CD4-positive, alpha-beta T cell (primary cell): ENCODE measurements around the gene MS4A7. TPM values are rescaled to one million over a fixed set of nuclear protein-coding genes. Genes with fewer than 3 reads are reported as not detected.

Source experiments
- ATAC-seq: fragments of 200-7000 bp; cut with Tn5 transposase; one replicate; pipeline ENCODE4 v1.10.0; 2022; ENCODE audit warnings: mild to moderate bottlenecking; ENCODE audit not compliant: poor library complexity
- CTCF ChIA-PET: fragments of 350-600 bp; sonication (Branson Sonifier 250); formaldehyde crosslinking; loops from one replicate; lab custom pipeline; 2021; ENCODE audit warnings: antibody characterized with exemption, inconsistent platforms; lab: Charles Lee
- POLR2A ChIA-PET: fragments of 350-600 bp; sonication (Branson Sonifier 250); formaldehyde crosslinking; loops from one replicate; lab custom pipeline; 2021; ENCODE audit warnings: antibody characterized with exemption, inconsistent platforms; lab: Charles Lee
- DNase-seq, 14 experiments: peaks; one replicate each; pipeline ENCODE4 v3.0.0-alpha.2; 2013 to 2020; ENCODE audit warnings: mixed read lengths in 2 of 14
- H3K27ac ChIP-seq, 2 donors: one replicate each; pipeline versions ENCODE4 v1.5.1 to v1.7.0; 2013; ENCODE audit warnings: low read length in 2 of 2, low read depth in 1 of 2, mild to moderate bottlenecking in 1 of 2
- H3K27me3 ChIP-seq, 2 experiments: 1 replicate in 1 of 2; 2 replicates in 1 of 2; pipeline versions ENCODE4 v1.6.1 to v1.7.0; 2013; ENCODE audit warnings: low read length in 2 of 2, control low read depth in 1 of 2, mild to moderate bottlenecking in 1 of 2, moderate library complexity in 1 of 2; ENCODE audit not compliant: insufficient read depth in 2 of 2, control insufficient read depth in 1 of 2
- H3K36me3 ChIP-seq: one replicate; pipeline ENCODE4 v1.6.1; 2013; ENCODE audit warnings: low read length, control low read depth; ENCODE audit not compliant: insufficient read depth
- H3K4me1 ChIP-seq: one replicate; pipeline ENCODE4 v1.6.1; 2013; ENCODE audit warnings: low read length, control low read depth; ENCODE audit not compliant: insufficient read depth
- H3K4me3 ChIP-seq: one replicate; pipeline ENCODE4 v1.5.1; 2013; ENCODE audit warnings: mild to moderate bottlenecking, low read length, moderate library complexity
- H3K9me3 ChIP-seq, 2 experiments: 1 replicate in 1 of 2; 2 replicates in 1 of 2; pipeline versions ENCODE4 v1.6.1 to v1.7.0; 2013; ENCODE audit warnings: low read length in 2 of 2, mild to moderate bottlenecking in 2 of 2, control low read depth in 1 of 2, moderate library complexity in 1 of 2; ENCODE audit not compliant: control insufficient read depth in 1 of 2, insufficient read depth in 1 of 2
- H3K27ac Mint-ChIP-seq: one replicate; pipeline ENCODE4 v1.8.0; 2020; ENCODE audit warnings: mixed read lengths
- H3K27me3 Mint-ChIP-seq: one replicate; pipeline ENCODE4 v1.8.0; 2021; ENCODE audit warnings: mixed read lengths
- H3K36me3 Mint-ChIP-seq: one replicate; pipeline ENCODE4 v1.8.0; 2021; ENCODE audit warnings: low read depth, mixed read lengths
- H3K4me1 Mint-ChIP-seq: one replicate; pipeline ENCODE4 v1.8.0; 2021; ENCODE audit warnings: low read depth, mixed read lengths
- H3K4me3 Mint-ChIP-seq: one replicate; pipeline ENCODE4 v1.8.0; 2020; ENCODE audit warnings: mild to moderate bottlenecking, mixed read lengths
- H3K9me3 Mint-ChIP-seq: one replicate; pipeline ENCODE4 v1.8.0; 2020; ENCODE audit warnings: mixed read lengths
- intact Hi-C, 2 experiments: fragments of 100-400 bp; cut with DNase I in 1 of 2; cut with micrococcal nuclease in 1 of 2; formaldehyde crosslinking; loops; one replicate each; pipeline versions ENCODE4 v1.15.1 to v1.9.0; 2023 to 2025; cut with DNase I, micrococcal nuclease
- total RNA-seq, 174 experiments: library from RNA in 2 of 174; stranded (reverse) in 2 of 174; gene quantifications; one replicate each; pipeline ENCODE4 v1.2.3 and lab custom pipeline; 2021 to 2026
- TF ChIP-seq, protein P1 (sequence below): fragments of 200-600 bp; IDR thresholded peaks from one replicate; pipeline ENCODE4 v1.8.0; 2022; ENCODE audit warnings: antibody characterized with exemption, mild to moderate bottlenecking

MS4A7 gene
- total RNA-seq, 2 experiments from 2014 or later = 0.80 TPM; not detected in 1

DNA sequence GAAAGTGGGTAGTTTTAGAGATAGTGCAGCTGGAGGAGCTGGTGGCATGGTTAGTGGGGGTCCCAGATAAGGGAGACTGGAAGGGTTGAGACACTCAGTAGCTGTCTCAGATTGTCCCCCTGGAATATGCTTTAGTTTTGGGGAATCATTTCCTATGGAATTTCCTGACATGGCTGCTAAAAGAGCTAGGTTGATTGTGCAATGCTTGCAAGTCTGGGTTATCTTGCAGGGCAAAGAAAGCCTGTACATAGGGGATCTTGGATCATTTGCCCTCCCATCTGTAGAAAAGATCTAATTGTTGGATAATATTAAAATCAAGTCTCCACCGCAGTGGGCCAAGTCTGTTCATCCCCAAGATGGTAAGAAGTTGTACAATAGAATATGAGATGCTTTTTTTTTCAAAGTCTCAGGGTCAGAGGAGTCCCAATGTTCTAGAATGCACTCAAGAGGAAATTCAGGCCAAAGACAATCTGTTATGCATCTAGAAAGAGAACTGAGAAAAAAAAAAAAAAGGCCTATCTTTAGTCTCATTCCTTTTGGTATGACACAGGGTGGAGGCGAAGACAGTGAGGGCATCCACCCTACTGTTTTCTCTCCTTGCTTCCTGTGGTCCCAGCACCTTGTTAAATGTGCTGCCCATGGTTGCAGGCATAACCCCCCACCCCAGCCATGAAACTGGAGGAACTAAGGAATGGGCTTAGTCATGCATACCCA is 31.1 kb upstream of the MS4A7 start:
- Mint-ChIP-seq H3K4me1 (no peaks in the 10 kb centered on the region), H3K9me3 (no peaks in the 10 kb centered on the region), H3K27ac (no peak overlapping the region), H3K36me3 (no peaks in the 10 kb centered on the region), H3K27me3 (peaks cover 25% of the 10 kb centered on the region), H3K4me3 (no peak overlapping the region)
- H3K4me3 ChIP-seq = no peak overlapping the region
- intact Hi-C loops = no loop called here
- ChIA-PET CTCF (no interaction called here), POLR2A (no interaction called here)
- no peaks in the 10 kb centered on the region for H3K4me1 ChIP-seq
- no peaks in the 10 kb centered on the region for H3K36me3 ChIP-seq
- DNase-seq (no peak), ATAC-seq (no peak)
- H3K27ac ChIP-seq = no peak overlapping the region
- TF ChIP-seq, protein P1, sequence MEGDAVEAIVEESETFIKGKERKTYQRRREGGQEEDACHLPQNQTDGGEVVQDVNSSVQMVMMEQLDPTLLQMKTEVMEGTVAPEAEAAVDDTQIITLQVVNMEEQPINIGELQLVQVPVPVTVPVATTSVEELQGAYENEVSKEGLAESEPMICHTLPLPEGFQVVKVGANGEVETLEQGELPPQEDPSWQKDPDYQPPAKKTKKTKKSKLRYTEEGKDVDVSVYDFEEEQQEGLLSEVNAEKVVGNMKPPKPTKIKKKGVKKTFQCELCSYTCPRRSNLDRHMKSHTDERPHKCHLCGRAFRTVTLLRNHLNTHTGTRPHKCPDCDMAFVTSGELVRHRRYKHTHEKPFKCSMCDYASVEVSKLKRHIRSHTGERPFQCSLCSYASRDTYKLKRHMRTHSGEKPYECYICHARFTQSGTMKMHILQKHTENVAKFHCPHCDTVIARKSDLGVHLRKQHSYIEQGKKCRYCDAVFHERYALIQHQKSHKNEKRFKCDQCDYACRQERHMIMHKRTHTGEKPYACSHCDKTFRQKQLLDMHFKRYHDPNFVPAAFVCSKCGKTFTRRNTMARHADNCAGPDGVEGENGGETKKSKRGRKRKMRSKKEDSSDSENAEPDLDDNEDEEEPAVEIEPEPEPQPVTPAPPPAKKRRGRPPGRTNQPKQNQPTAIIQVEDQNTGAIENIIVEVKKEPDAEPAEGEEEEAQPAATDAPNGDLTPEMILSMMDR = no peak
- H3K27me3 ChIP-seq = peaks cover 6 to 18% of the 10 kb centered on the region in 2 experiments
- H3K9me3 ChIP-seq = no peaks in the 10 kb centered on the region

DNA sequence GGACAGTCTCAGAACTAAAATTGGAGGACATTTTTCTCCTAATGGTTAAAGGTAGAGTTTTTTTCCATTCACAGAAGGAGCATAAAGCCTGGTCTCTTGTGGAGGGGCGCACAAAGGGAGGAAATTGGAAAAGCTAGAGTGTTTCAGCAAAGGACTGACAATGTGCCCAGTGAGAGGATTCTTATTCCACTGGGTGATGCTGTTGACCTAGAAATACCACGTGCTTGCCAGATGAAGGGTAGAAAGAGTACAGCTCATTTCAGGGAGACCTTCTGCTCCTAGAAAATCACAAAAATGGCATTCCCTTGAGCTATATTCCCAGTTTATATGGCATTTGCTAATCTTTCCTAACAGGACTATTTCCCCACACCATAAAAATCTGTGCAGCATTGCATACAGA is 30.2 kb upstream of the MS4A7 start:
- no peaks in the 10 kb centered on the region for H3K36me3 Mint-ChIP-seq
- H3K27ac Mint-ChIP-seq = no peak overlapping the region
- Histone ChIP-seq H3K36me3 (no peaks in the 10 kb centered on the region), H3K27me3 (peaks cover 4 to 10% of the 10 kb centered on the region in 2 experiments), H3K9me3 (no peaks in the 10 kb centered on the region), H3K4me3 (no peak overlapping the region), H3K4me1 (no peaks in the 10 kb centered on the region), H3K27ac (no peak overlapping the region)
- no peaks in the 10 kb centered on the region for H3K4me1 Mint-ChIP-seq
- intact Hi-C loops = no loop called here
- TF ChIP-seq, protein P1 = no peak
- ATAC-seq (no peak), DNase-seq (no peak)
- CTCF ChIA-PET = no interaction called here
- H3K9me3 Mint-ChIP-seq = no peaks in the 10 kb centered on the region
- no peak overlapping the region for H3K4me3 Mint-ChIP-seq
- POLR2A ChIA-PET = no interaction called here
- peaks cover 26% of the 10 kb centered on the region for H3K27me3 Mint-ChIP-seq

DNA sequence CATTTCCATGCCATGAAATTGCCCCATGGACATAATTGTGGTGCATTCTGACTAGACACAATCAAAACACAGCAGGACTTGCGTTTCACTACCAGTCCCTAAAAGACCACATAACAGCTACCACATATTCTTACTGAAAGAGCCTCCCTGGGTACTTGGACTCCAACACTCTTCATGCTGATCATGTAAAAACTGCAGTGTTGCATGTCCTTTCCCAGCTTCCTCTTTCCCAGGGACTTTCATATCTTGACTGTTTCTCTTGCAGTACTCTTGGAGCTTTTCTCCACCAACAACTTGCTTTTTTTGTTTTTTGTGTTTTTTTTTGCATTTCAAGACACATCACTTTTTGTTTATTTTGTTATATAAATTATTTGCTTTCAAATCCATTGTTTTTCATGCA is 28.3 kb upstream of the MS4A7 start:
- H3K36me3 ChIP-seq = no peaks in the 10 kb centered on the region
- TF ChIP-seq, protein P1 = no peak
- H3K36me3 Mint-ChIP-seq = no peaks in the 10 kb centered on the region
- H3K4me3 ChIP-seq = no peak overlapping the region
- POLR2A ChIA-PET = no interaction called here
- no peak for DNase-seq
- no peak for ATAC-seq
- no peaks in the 10 kb centered on the region for H3K4me1 ChIP-seq
- no peaks in the 10 kb centered on the region for H3K9me3 ChIP-seq
- H3K4me1 Mint-ChIP-seq = no peaks in the 10 kb centered on the region
- no peak overlapping the region for H3K27ac Mint-ChIP-seq
- CTCF ChIA-PET = no interaction called here
- peaks cover 21% of the 10 kb centered on the region for H3K27me3 Mint-ChIP-seq
- peaks cover 2% of the 10 kb centered on the region for H3K9me3 Mint-ChIP-seq
- peaks cover 4 to 6% of the 10 kb centered on the region in 2 experiments for H3K27me3 ChIP-seq
- no peak overlapping the region for H3K4me3 Mint-ChIP-seq
- no peak overlapping the region for H3K27ac ChIP-seq
- intact Hi-C loops = no loop called here
